Measurements from ENCODE around the gene ANKRD13B.

The ANKRD13B gene

DNA sequence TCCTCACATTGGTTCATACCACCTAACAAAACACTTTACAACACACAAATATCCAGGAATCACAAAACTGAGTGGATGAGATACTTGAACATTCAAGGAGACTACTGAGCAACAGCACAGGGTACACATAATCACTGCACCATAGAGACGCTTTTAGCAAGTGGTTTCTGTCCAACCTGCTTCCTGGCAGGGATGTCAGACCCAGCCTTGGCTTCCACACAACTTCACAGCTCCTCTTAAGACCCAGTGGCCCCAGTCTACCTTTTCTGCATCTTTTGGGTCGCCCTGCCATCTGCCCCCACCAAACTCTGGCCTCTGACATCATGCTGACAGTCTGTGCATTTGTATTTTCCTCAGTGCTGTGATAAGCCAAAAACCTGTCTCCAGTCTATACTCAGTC lies 35.7 kb downstream of the ANKRD13B start:
- H4K8ac ChIP-seq (ENCODE audit: low read length) = no peak overlapping the region
- H2AFZ ChIP-seq (ENCODE audit: low read depth, low read length) = no peak overlapping the region
- no peak overlapping the region for H3K4ac ChIP-seq (ENCODE audit: low read depth in 1 of 2, low read length in 2 of 2)
- no peaks in the 10 kb centered on the region for H3K4me1 ChIP-seq (ENCODE audit: control insufficient read depth, insufficient read depth, low read depth, low read length)
- no peak for DNase-seq
- H4K91ac ChIP-seq (ENCODE audit: low read length) = no peak overlapping the region
- no peak overlapping the region for H3K27ac ChIP-seq (ENCODE audit: low read length, poor library complexity, severe bottlenecking)
- H2BK120ac ChIP-seq (ENCODE audit: low read depth, low read length) = no peak overlapping the region
- H3K79me1 ChIP-seq (replicated peaks; ENCODE audit: low read length, poor library complexity, severe bottlenecking) = peaks cover 23% of the 10 kb centered on the region
- H2BK15ac ChIP-seq (ENCODE audit: low read depth, poor library complexity, severe bottlenecking) = no peak overlapping the region
- no peaks in the 10 kb centered on the region for H3K27me3 ChIP-seq (ENCODE audit: control insufficient read depth in 1 of 2, insufficient read depth in 1 of 2, low read length in 2 of 2)
- no peak overlapping the region for H2BK12ac ChIP-seq (ENCODE audit: low read length in 2 of 2)
- H3K18ac ChIP-seq (ENCODE audit: low read depth in 1 of 2, low read length in 2 of 2) = no peak overlapping the region
- no peaks in the 10 kb centered on the region for H3K9me3 ChIP-seq (ENCODE audit: control insufficient read depth, low read length)
- H2AK5ac ChIP-seq (ENCODE audit: low read length, severe bottlenecking) = no peak overlapping the region
- H2BK5ac ChIP-seq (ENCODE audit: low read depth, low read length, poor library complexity, severe bottlenecking) = no peak overlapping the region
- H3K36me3 ChIP-seq (ENCODE audit: control insufficient read depth in 1 of 2, insufficient read depth in 2 of 2, low read depth in 1 of 2, low read length in 2 of 2) = peaks cover 21 to 23% of the 10 kb centered on the region in 2 experiments
- no peak overlapping the region for H3K23ac ChIP-seq (ENCODE audit: low read length in 2 of 2)
- no peak overlapping the region for H3K4me2 ChIP-seq (ENCODE audit: low read length, poor library complexity, severe bottlenecking)
- no peak overlapping the region for H3K14ac ChIP-seq (ENCODE audit: low read length in 2 of 2)
- 90% methylated on average over 2 of the region's 2 CpGs for WGBS
- H3K9ac ChIP-seq (ENCODE audit: low read length) = no peak overlapping the region
- H3K4me3 ChIP-seq (ENCODE audit: insufficient read depth in 1 of 2, low read depth in 1 of 2, low read length in 2 of 2) = no peak overlapping the region

- H3K23ac ChIP-seq (ENCODE audit: low read length in 2 of 2) = no peak overlapping the region
- H4K91ac ChIP-seq (ENCODE audit: low read length) = no peak overlapping the region
- no peak for DNase-seq
- no peak overlapping the region for H2BK12ac ChIP-seq (ENCODE audit: low read length in 2 of 2)
- H3K18ac ChIP-seq (ENCODE audit: low read depth in 1 of 2, low read length in 2 of 2) = no peak overlapping the region
- H3K27ac ChIP-seq (ENCODE audit: low read length, poor library complexity, severe bottlenecking) = no peak overlapping the region
- no peak overlapping the region for H4K8ac ChIP-seq (ENCODE audit: low read length)
- H3K36me3 ChIP-seq (ENCODE audit: control insufficient read depth in 1 of 2, insufficient read depth in 2 of 2, low read depth in 1 of 2, low read length in 2 of 2) = peaks cover 28 to 30% of the 10 kb centered on the region in 2 experiments
- no peak overlapping the region for H3K4me3 ChIP-seq (ENCODE audit: insufficient read depth in 1 of 2, low read depth in 1 of 2, low read length in 2 of 2)
- H3K4me2 ChIP-seq (ENCODE audit: low read length, poor library complexity, severe bottlenecking) = no peak overlapping the region
- H2AFZ ChIP-seq (ENCODE audit: low read depth, low read length) = no peak overlapping the region
- no peak overlapping the region for H2BK120ac ChIP-seq (ENCODE audit: low read depth, low read length)
- H3K14ac ChIP-seq (ENCODE audit: low read length in 2 of 2) = no peak overlapping the region
- H3K9ac ChIP-seq (ENCODE audit: low read length) = no peak overlapping the region
- no peak overlapping the region for H2AK5ac ChIP-seq (ENCODE audit: low read length, severe bottlenecking)
- H3K79me1 ChIP-seq (replicated peaks; ENCODE audit: low read length, poor library complexity, severe bottlenecking) = peaks cover 27% of the 10 kb centered on the region
- no peak overlapping the region for H2BK15ac ChIP-seq (ENCODE audit: low read depth, poor library complexity, severe bottlenecking)
- WGBS = 92% methylated on average over 2 of the region's 2 CpGs
- H3K9me3 ChIP-seq (ENCODE audit: control insufficient read depth, low read length) = no peaks in the 10 kb centered on the region
- no peaks in the 10 kb centered on the region for H3K4me1 ChIP-seq (ENCODE audit: control insufficient read depth, insufficient read depth, low read depth, low read length)
- H3K27me3 ChIP-seq (ENCODE audit: control insufficient read depth in 1 of 2, insufficient read depth in 1 of 2, low read length in 2 of 2) = no peaks in the 10 kb centered on the region
- no peak overlapping the region for H2BK5ac ChIP-seq (ENCODE audit: low read depth, low read length, poor library complexity, severe bottlenecking)
- no peak overlapping the region for H3K4ac ChIP-seq (ENCODE audit: low read depth in 1 of 2, low read length in 2 of 2)
Observed at GRCh38 chr17:29629839-29630238, 36.9 kb downstream of the ANKRD13B start.

- Histone ChIP-seq H3K27me3 (ENCODE audit: control insufficient read depth in 1 of 2, insufficient read depth in 1 of 2, low read length in 2 of 2) (no peaks in the 10 kb centered on the region), H3K4me2 (ENCODE audit: low read length, poor library complexity, severe bottlenecking) (no peak overlapping the region), H2BK15ac (ENCODE audit: low read depth, poor library complexity, severe bottlenecking) (no peak overlapping the region), H3K27ac (ENCODE audit: low read length, poor library complexity, severe bottlenecking) (no peak overlapping the region), H3K14ac (ENCODE audit: low read length in 2 of 2) (no peak overlapping the region), H3K9ac (ENCODE audit: low read length) (no peak overlapping the region), H3K4me3 (ENCODE audit: insufficient read depth in 1 of 2, low read depth in 1 of 2, low read length in 2 of 2) (no peak overlapping the region), H2BK12ac (ENCODE audit: low read length in 2 of 2) (no peak overlapping the region), H2AFZ (ENCODE audit: low read depth, low read length) (no peak overlapping the region), H2AK5ac (ENCODE audit: low read length, severe bottlenecking) (no peak overlapping the region), H3K79me1 (replicated peaks; ENCODE audit: low read length, poor library complexity, severe bottlenecking) (peaks cover 27% of the 10 kb centered on the region), H3K23ac (ENCODE audit: low read length in 2 of 2) (no peak overlapping the region), H4K91ac (ENCODE audit: low read length) (no peak overlapping the region), H2BK5ac (ENCODE audit: low read depth, low read length, poor library complexity, severe bottlenecking) (no peak overlapping the region), H3K4me1 (ENCODE audit: control insufficient read depth, insufficient read depth, low read depth, low read length) (no peaks in the 10 kb centered on the region), H2BK120ac (ENCODE audit: low read depth, low read length) (no peak overlapping the region), H3K9me3 (ENCODE audit: control insufficient read depth, low read length) (no peaks in the 10 kb centered on the region), H3K18ac (ENCODE audit: low read depth in 1 of 2, low read length in 2 of 2) (no peak overlapping the region), H3K4ac (ENCODE audit: low read depth in 1 of 2, low read length in 2 of 2) (no peak overlapping the region), H4K8ac (ENCODE audit: low read length) (no peak overlapping the region), H3K36me3 (ENCODE audit: control insufficient read depth in 1 of 2, insufficient read depth in 2 of 2, low read depth in 1 of 2, low read length in 2 of 2) (peaks cover 29 to 30% of the 10 kb centered on the region in 2 experiments)
- no peak for DNase-seq
- WGBS = 93% methylated on average over 6 of the region's 6 CpGs
Observed at GRCh38 chr17:29630630-29631193, 37.8 kb downstream of the ANKRD13B start.

DNA sequence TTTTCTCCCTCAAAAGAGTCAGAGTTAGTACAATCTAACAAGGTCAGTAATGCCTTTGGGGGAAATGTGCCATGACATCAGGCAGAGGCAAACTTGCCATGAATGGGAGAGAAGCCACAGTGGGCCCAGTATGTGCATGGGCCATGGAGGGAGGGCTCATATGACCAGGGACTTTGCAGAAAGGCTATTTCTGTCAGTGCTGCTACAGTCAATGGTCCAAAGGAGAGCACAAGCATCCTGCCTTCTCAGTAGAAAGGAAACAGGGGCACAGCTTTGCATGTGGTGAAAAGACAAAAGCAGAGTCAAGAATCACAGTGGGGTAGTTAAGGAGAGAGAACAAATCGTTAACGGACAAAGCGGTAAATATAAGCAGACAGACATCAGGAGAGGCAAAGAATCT lies 41.0 kb downstream of the ANKRD13B start:
- Histone ChIP-seq H3K4me1 (ENCODE audit: control insufficient read depth, insufficient read depth, low read depth, low read length) (no peaks in the 10 kb centered on the region), H3K23ac (ENCODE audit: low read length in 2 of 2) (no peak overlapping the region)
- 40% methylated on average over 1 of the region's 3 CpGs for WGBS

More for the DNA sequence above, 41.0 kb downstream of the ANKRD13B start:
- Histone ChIP-seq H3K79me1 (replicated peaks; ENCODE audit: low read length, poor library complexity, severe bottlenecking) (peaks cover 23% of the 10 kb centered on the region), H2AK5ac (ENCODE audit: low read length, severe bottlenecking) (no peak overlapping the region), H4K8ac (ENCODE audit: low read length) (no peak overlapping the region), H3K9ac (ENCODE audit: low read length) (no peak overlapping the region), H3K4ac (ENCODE audit: low read depth in 1 of 2, low read length in 2 of 2) (no peak overlapping the region), H3K18ac (ENCODE audit: low read depth in 1 of 2, low read length in 2 of 2) (no peak overlapping the region), H3K14ac (ENCODE audit: low read length in 2 of 2) (no peak overlapping the region), H4K91ac (ENCODE audit: low read length) (no peak overlapping the region), H2BK5ac (ENCODE audit: low read depth, low read length, poor library complexity, severe bottlenecking) (no peak overlapping the region), H3K4me2 (ENCODE audit: low read length, poor library complexity, severe bottlenecking) (no peak overlapping the region), H2BK12ac (ENCODE audit: low read length in 2 of 2) (no peak overlapping the region), H2BK15ac (ENCODE audit: low read depth, poor library complexity, severe bottlenecking) (no peak overlapping the region), H3K36me3 (ENCODE audit: control insufficient read depth in 1 of 2, insufficient read depth in 2 of 2, low read depth in 1 of 2, low read length in 2 of 2) (peaks cover 33 to 41% of the 10 kb centered on the region in 2 experiments), H3K27me3 (ENCODE audit: control insufficient read depth in 1 of 2, insufficient read depth in 1 of 2, low read length in 2 of 2) (no peaks in the 10 kb centered on the region), H3K27ac (ENCODE audit: low read length, poor library complexity, severe bottlenecking) (no peak overlapping the region), H3K9me3 (ENCODE audit: control insufficient read depth, low read length) (no peaks in the 10 kb centered on the region), H2AFZ (ENCODE audit: low read depth, low read length) (no peak overlapping the region), H2BK120ac (ENCODE audit: low read depth, low read length) (no peak overlapping the region), H3K4me3 (ENCODE audit: insufficient read depth in 1 of 2, low read depth in 1 of 2, low read length in 2 of 2) (no peak overlapping the region)
- no peak for DNase-seq
